ENCODE data around the gene CATSPERE.

- TF ChIP-seq CTCF (IDR thresholded peaks at IDR 0.05) (no peak), POLR2A (IDR thresholded peaks at IDR 0.05) (no peak)
Observed at GRCh38 chr1:244439391-244440032, 21.6 kb upstream of the CATSPERE start.
